PFSK-1 (cell line): ENCODE measurements around the gene CARD6.

Source experiments
- FOXP2 ChIP-seq: optimal IDR thresholded peaks from 2 replicates; pipeline ENCODE3; 2011; ENCODE audit warnings: borderline replicate concordance, control low read depth, inconsistent platforms; ENCODE audit not compliant: insufficient read depth; ENCODE audit errors: extremely low read length, extremely low read depth
- POLR2AphosphoS5 ChIP-seq: IDR thresholded peaks from 2 replicates; pipeline ENCODE4 v1.6.1; 2012; ENCODE audit warnings: low read depth, mild to moderate bottlenecking, control low read depth, low read length, moderate library complexity
- SIN3A ChIP-seq: IDR thresholded peaks from 2 replicates; pipeline ENCODE4 v1.6.1; 2012; ENCODE audit warnings: mild to moderate bottlenecking, low read length, moderate library complexity, borderline replicate concordance; ENCODE audit not compliant: insufficient read depth
- TAF1 ChIP-seq: IDR thresholded peaks from 2 replicates; pipeline ENCODE4 v1.6.1; 2012; ENCODE audit warnings: low read length, control low read depth, borderline replicate concordance; ENCODE audit not compliant: insufficient read depth
- TF ChIP-seq, protein P1 (sequence below), 2 experiments: IDR thresholded peaks; 2 replicates each; pipeline versions ENCODE4 v1.6.1 to v1.8.0; 2011 to 2012; ENCODE audit warnings: low read depth in 2 of 2, low read length in 2 of 2, control low read depth in 1 of 2, inconsistent platforms in 1 of 2, mild to moderate bottlenecking in 1 of 2, moderate library complexity in 1 of 2; ENCODE audit not compliant: insufficient read depth in 1 of 2

Gene CARD6

DNA sequence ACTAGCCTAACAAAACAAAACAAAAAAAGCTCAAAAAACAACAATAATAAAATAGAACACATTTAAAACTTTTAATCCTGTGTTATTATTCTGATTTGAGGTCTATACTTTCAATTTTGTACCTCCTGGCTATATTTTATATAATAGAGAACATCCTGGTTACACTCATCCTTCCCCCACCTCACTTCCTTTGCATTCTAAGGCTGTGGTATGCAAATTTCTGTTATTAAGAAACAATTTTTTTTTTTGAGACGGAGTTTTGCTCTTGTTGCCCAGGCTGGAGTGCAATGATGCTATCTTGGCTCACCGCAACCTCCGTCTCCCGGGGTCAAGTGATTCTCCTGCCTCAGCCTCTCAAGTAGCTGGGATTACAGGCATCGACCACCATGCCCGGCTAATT, 3.1 kb upstream of the CARD6 start:
- TF ChIP-seq SIN3A (no peak), TAF1 (no peak)
- TF ChIP-seq, protein P1, sequence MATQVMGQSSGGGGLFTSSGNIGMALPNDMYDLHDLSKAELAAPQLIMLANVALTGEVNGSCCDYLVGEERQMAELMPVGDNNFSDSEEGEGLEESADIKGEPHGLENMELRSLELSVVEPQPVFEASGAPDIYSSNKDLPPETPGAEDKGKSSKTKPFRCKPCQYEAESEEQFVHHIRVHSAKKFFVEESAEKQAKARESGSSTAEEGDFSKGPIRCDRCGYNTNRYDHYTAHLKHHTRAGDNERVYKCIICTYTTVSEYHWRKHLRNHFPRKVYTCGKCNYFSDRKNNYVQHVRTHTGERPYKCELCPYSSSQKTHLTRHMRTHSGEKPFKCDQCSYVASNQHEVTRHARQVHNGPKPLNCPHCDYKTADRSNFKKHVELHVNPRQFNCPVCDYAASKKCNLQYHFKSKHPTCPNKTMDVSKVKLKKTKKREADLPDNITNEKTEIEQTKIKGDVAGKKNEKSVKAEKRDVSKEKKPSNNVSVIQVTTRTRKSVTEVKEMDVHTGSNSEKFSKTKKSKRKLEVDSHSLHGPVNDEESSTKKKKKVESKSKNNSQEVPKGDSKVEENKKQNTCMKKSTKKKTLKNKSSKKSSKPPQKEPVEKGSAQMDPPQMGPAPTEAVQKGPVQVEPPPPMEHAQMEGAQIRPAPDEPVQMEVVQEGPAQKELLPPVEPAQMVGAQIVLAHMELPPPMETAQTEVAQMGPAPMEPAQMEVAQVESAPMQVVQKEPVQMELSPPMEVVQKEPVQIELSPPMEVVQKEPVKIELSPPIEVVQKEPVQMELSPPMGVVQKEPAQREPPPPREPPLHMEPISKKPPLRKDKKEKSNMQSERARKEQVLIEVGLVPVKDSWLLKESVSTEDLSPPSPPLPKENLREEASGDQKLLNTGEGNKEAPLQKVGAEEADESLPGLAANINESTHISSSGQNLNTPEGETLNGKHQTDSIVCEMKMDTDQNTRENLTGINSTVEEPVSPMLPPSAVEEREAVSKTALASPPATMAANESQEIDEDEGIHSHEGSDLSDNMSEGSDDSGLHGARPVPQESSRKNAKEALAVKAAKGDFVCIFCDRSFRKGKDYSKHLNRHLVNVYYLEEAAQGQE (IDR thresholded peaks at IDR 0.05; ENCODE audit: insufficient read depth in 1 of 2, low read depth in 2 of 2, low read length in 2 of 2), result no peak

DNA sequence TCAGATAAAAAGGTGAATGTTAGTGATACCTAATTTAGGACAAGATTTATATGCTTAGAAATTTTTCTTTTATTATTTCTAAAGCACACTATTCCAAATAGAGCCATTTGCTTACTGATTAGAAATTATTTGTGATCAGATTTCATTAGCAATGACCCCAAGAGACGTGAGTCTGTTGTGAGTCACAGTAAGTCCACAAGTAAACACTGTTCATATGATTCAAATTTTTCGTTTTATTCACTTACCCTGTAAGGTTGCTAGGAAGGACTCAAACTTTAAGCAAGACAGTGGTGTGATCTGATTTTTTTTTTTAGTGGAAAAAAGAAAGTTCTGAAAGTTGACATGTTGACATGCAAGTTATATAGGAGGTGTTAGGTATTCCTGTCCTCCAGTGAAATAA, 1.2 kb downstream of the CARD6 start:
- no peak for TF ChIP-seq SIN3A
- TF ChIP-seq, protein P1 (IDR thresholded peaks at IDR 0.05; ENCODE audit: insufficient read depth in 1 of 2, low read depth in 2 of 2, low read length in 2 of 2), result no peak

DNA sequence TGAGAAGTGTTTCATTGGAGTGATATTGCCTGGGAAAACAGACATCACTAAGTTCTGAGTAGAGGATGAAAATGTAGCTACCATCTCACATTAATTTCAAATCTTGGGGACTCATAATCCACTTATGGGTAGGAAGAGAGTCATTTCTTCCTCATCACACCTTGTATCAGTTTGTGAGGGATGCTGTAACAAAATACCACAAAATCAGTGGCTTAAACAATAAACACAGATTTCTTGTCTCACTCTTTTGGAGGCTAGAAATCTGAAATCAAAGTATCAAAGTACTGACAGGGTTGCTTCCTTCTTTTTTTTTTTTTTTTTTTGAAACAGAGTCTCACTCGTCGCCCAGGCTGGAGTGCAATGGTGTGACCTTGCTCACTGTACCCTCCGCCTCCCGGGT, 3.4 kb downstream of the CARD6 start:
- TF ChIP-seq, protein P1 (IDR thresholded peaks at IDR 0.05; ENCODE audit: insufficient read depth in 1 of 2, low read depth in 2 of 2, low read length in 2 of 2), result no peak
- no peak for TF ChIP-seq FOXP2
- no peak for TF ChIP-seq POLR2AphosphoS5
- TF ChIP-seq SIN3A, result no peak
- TF ChIP-seq TAF1, result no peak

DNA sequence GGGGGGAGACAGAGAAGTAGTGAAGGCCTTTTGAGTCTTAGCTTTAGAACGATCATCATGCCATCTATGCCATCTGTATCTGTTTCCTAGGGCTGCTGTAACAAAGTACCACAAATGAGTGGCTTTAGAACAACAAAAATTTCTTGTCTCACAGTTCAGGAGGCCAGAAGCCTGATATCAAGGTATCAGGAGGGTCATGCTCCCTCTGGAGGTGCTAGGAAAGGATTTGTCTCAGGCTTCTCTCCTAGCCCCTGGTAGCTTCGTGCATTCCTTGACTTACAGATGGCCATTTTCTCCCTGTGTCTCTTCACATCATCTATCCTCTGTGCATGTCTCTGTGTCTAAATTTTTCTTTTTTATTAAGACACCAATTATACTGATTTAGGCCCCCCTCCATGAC, 5.2 kb downstream of the CARD6 start:
- TF ChIP-seq TAF1 (no peak), POLR2AphosphoS5 (no peak), FOXP2 (no peak)

DNA sequence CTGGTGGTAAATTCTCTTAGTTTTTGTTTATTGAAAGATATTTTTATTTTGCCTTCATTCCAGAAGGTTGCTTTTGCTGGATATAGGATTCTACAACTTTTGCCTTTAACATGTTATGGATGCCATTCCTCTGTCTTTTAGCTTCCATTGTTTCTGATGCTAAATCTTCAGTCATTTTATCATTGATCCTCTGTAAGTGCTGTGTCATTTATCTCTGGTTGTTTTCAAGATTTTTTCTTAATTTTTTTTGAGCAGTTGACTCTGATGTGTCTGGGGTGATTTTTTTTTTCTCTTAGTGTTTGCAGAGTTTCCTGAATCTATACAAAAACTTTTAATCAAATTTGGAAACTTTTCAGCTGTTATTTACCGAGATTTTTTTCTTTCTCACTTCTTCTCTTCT, 6.4 kb downstream of the CARD6 start:
- TF ChIP-seq, protein P1 (IDR thresholded peaks at IDR 0.05; ENCODE audit: insufficient read depth in 1 of 2, low read depth in 2 of 2, low read length in 2 of 2), result no peak
- TF ChIP-seq TAF1 (no peak), SIN3A (no peak), POLR2AphosphoS5 (no peak), FOXP2 (no peak)
